ENCODE results near the gene OGT. TPM values are rescaled to one million over a fixed set of nuclear protein-coding genes. Genes with fewer than 3 reads are reported as not detected.
"Not testable (repeated sequence)": the region's sequence is repeated elsewhere in the genome, so short reads cannot be mapped to it uniquely, and the experiment has no call there.

The OGT gene
- total RNA-seq, 4 donors from 2014 or later: 72.2 to 139 (median 90.6) TPM

DNA sequence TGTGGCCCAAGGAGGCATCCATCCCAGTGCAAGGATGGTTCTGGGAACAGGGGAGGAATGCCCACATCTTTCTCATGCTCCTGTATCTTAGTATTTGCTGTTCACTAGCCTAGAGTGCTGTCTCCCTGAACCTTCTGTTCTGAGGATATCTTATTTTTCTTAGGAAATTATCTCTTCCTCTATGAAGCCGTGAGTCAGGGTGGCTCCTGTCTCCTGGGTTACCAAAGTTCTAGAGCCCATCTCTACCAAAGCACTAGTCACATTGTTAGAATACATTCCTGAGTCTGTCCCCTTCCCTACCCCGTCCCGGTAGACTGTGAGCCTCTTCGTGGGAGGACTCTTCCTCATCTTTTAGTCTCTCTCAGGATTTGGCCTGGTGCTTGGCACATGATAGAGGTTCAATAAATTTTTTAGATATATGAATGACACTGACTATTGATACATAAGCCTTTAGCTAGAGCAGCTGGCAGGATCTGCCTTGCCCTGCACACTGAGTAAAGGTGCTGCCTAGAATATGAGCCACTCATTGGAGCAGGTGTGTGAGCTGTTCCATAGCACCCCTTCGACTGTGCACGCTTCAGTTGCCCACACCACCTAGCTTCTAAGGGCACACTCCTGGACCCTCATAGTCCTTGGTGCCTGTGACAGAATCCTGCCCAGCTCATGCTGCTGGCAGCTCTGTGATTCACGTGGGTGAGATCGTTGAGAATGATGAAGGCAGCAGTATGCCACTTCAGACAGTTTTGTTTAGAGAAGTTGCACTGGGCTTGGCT lies 72.1 kb downstream of the OGT start:
- H3K4me3 ChIP-seq (ENCODE audit: low read depth, poor library complexity, severe bottlenecking): no peak overlapping the region
- WGBS, 2 donors: 81 to 91% methylated on average over 7 to 8 of the region's 8 CpGs
- intact Hi-C loops (cut with DNase I; ENCODE audit: low total_unique reads): no loop called here
- no peak for TF ChIP-seq POLR2A (IDR thresholded peaks at IDR 0.05)
- no peak for TF ChIP-seq CTCF (IDR thresholded peaks at IDR 0.05)
- peak in 1 of 2 donors; percentile 43 for DNase-seq (ENCODE audit: low spot score in 2 of 2)

DNA sequence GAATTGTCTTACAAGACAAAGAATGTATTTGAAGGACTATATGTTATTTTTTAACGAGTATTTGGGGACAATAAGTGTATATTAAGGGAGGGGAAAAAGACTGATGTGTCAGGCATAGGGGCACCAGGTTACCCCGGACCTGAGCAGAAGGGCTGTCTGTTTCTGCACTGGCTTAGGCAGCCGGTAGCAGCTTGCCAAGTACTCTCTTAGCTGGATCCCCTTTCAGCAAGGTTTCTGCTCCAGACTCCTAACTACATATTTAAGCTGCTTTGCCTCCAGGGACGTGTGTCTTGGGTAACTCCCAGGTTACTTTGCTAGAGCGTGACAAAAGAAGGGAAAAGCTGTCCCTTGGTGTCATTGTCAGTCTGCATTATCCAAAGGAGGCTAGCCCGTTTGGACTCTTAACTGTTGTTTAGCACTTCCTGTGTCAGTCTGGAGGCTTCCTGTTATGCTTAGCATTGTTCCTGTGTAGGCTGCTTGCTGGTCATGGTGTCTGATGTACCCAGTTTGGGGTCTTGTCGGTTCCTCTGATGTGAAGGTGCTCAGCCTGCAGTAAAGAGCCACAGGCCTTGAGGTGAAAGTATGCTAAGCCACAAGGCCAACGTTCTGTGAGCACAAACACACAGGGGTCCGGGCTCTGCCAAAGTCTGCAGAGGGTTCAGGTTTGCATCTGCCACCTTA lies 73.8 kb downstream of the OGT start:
- DNase-seq (ENCODE audit: low spot score in 2 of 2): peak in 1 of 2 donors; percentile 32
- WGBS, 2 donors: 66 to 67% methylated on average over 8 to 9 of the region's 9 CpGs
- H3K4me3 ChIP-seq (ENCODE audit: low read depth, poor library complexity, severe bottlenecking): no peak overlapping the region
- intact Hi-C loops (cut with DNase I; ENCODE audit: low total_unique reads): no loop called here
- TF ChIP-seq POLR2A (IDR thresholded peaks at IDR 0.05) (no peak), CTCF (IDR thresholded peaks at IDR 0.05) (no peak)

DNA sequence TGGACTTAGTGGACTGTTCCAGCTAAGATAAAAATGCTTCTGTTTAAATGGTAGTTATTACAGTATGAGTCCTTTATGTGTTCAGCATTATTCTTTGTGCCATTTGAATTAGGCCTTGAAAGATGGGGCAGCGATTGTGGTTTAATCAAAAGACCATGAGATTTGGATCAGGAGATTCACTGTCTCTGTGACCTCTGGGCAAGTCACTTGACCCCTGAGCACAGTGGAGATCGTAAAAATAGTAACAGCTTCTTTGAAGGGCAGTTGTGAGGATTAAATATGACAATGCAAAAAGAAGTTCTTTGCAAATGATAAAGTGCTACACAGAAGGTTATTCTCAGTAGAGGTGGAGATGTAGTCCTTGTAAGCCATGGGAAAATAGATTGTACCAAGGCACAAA lies 74.6 kb downstream of the OGT start:
- no peak overlapping the region for H3K4me3 ChIP-seq (ENCODE audit: low read depth, poor library complexity, severe bottlenecking)
- no peak for DNase-seq (ENCODE audit: low spot score in 2 of 2)
- TF ChIP-seq POLR2A (IDR thresholded peaks at IDR 0.05) (no peak), CTCF (IDR thresholded peaks at IDR 0.05) (no peak)
- WGBS, 2 donors: 85% methylated on average over 2 of the region's 2 CpGs
- intact Hi-C loops (cut with DNase I; ENCODE audit: low total_unique reads): no loop called here

- no peak overlapping the region for H3K4me3 ChIP-seq (ENCODE audit: low read depth, poor library complexity, severe bottlenecking)
- no peak for DNase-seq (ENCODE audit: low spot score in 2 of 2)
- intact Hi-C loops (cut with DNase I; ENCODE audit: low total_unique reads): no loop called here
- no peak for TF ChIP-seq POLR2A (IDR thresholded peaks at IDR 0.05)
- no peak for TF ChIP-seq CTCF (IDR thresholded peaks at IDR 0.05)
- WGBS, 2 donors: 84 to 91% methylated on average over 3 of the region's 3 CpGs
These were observed 76.3 kb downstream of the OGT start for GRCh38 chrX:71609095-71609750.

DNA sequence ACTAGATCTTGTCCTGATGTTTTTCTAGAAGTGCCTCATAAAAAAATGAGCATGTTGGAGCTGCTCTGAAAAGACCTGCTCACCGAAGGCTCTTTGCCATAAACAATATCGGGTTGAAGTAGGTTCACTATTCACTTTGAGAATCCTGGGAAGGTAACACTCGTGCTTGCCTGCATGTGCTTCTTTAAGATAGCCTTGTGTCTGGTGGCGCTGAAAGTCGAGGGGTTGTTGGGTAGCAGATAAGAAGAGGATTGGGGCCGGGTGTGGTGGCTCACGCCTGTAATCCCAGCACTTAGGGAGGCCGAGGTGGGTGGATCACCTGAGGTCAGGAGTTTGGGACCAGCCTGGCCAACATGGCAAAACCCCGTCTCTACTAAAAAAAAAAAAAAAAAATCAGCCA lies 78.8 kb downstream of the OGT start:
- WGBS, 2 donors: 85 to 94% methylated on average over 9 of the region's 9 CpGs
- H3K4me3 ChIP-seq (ENCODE audit: low read depth, poor library complexity, severe bottlenecking); DNase-seq (ENCODE audit: low spot score in 2 of 2); intact Hi-C loops (cut with DNase I; ENCODE audit: low total_unique reads): not testable (repeated sequence)

GRCh38 chrX:71612256-71612655 lies 79.4 kb downstream of the OGT start:
- TF ChIP-seq CTCF (IDR thresholded peaks at IDR 0.05): no peak
- TF ChIP-seq POLR2A (IDR thresholded peaks at IDR 0.05): no peak
- intact Hi-C loops (cut with DNase I; ENCODE audit: low total_unique reads): no loop called here
- no peak overlapping the region for H3K4me3 ChIP-seq (ENCODE audit: low read depth, poor library complexity, severe bottlenecking)
- DNase-seq (ENCODE audit: low spot score in 2 of 2): no peak
- WGBS, 2 donors: 78 to 85% methylated on average over 8 of the region's 8 CpGs
